A549 (cell line): Measurements from ENCODE around the gene REPS1.

Source experiments
- EP300 ChIP-seq, 2 experiments: fragments of >200 bp; sonication (Bioruptor Twin); formaldehyde crosslinking; IDR thresholded peaks; 2 replicates in 1 of 2; 3 replicates in 1 of 2; pipeline ENCODE4 v1.6.1; 2016 to 2017
- NFE2L2 ChIP-seq: fragments of 150-350 bp; conservative IDR thresholded peaks from 2 replicates; pipeline ENCODE4 v1.6.1; 2014; ENCODE audit warnings: low read length
- NPAS2 ChIP-seq: fragments of 250-450 bp; sonication (Bioruptor Pico); IDR thresholded peaks from 2 replicates; pipeline ENCODE4 v1.8.0; 2022; ENCODE audit warnings: mild to moderate bottlenecking, moderate library complexity, borderline replicate concordance
- NR3C1 ChIP-seq: fragments of >200 bp; sonication (Bioruptor Twin); formaldehyde crosslinking; IDR thresholded peaks from 3 replicates; pipeline ENCODE4 v1.6.1; 2017
- POLR2A ChIP-seq: IDR thresholded peaks from 2 replicates; pipeline ENCODE4 v1.6.1; 2012; ENCODE audit warnings: mild to moderate bottlenecking, low read length
- RAD21 ChIP-seq, 2 experiments: fragments of >200 bp in 1 of 2; sonication (Bioruptor Twin) in 1 of 2; formaldehyde crosslinking in 1 of 2; IDR thresholded peaks in 1 of 2; conservative IDR thresholded peaks in 1 of 2; 2 replicates in 1 of 2; 3 replicates in 1 of 2; pipeline ENCODE4 v1.6.1; 2012 to 2018; ENCODE audit warnings: inconsistent platforms in 1 of 2
- TF ChIP-seq, protein P1 (sequence below): fragments of >200 bp; sonication (Bioruptor Twin); formaldehyde crosslinking; IDR thresholded peaks from 3 replicates; pipeline ENCODE4 v1.5.1; 2016
- TF ChIP-seq, protein P2 (sequence below): IDR thresholded peaks from 2 replicates; pipeline ENCODE4 v1.6.1; 2012

DNA sequence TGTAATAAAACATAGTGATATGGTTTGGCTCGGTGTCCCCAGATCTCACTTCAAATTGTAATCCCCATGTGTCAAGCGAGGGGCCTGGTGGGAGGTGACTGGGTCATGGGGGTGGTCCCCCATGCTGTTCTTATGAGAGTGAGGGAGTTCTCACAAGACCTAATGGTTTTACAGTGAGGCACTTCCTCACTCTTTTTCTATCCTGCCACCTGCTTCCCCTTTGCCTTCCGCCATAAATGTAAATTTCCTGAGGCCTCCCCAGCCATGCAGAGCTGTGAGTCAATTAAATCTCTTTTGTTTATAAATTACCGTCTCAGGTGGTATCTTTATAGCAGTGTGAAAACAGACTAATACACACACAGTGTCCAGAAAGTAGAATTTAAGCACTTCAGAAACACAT lies 78.5 kb downstream of the REPS1 start:
- TF ChIP-seq, protein P1, sequence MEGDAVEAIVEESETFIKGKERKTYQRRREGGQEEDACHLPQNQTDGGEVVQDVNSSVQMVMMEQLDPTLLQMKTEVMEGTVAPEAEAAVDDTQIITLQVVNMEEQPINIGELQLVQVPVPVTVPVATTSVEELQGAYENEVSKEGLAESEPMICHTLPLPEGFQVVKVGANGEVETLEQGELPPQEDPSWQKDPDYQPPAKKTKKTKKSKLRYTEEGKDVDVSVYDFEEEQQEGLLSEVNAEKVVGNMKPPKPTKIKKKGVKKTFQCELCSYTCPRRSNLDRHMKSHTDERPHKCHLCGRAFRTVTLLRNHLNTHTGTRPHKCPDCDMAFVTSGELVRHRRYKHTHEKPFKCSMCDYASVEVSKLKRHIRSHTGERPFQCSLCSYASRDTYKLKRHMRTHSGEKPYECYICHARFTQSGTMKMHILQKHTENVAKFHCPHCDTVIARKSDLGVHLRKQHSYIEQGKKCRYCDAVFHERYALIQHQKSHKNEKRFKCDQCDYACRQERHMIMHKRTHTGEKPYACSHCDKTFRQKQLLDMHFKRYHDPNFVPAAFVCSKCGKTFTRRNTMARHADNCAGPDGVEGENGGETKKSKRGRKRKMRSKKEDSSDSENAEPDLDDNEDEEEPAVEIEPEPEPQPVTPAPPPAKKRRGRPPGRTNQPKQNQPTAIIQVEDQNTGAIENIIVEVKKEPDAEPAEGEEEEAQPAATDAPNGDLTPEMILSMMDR = no peak
- TF ChIP-seq POLR2A = no peak
- TF ChIP-seq, protein P2, sequence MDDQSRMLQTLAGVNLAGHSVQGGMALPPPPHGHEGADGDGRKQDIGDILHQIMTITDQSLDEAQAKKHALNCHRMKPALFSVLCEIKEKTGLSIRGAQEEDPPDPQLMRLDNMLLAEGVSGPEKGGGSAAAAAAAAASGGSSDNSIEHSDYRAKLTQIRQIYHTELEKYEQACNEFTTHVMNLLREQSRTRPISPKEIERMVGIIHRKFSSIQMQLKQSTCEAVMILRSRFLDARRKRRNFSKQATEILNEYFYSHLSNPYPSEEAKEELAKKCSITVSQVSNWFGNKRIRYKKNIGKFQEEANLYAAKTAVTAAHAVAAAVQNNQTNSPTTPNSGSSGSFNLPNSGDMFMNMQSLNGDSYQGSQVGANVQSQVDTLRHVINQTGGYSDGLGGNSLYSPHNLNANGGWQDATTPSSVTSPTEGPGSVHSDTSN = no peak
- no peak for TF ChIP-seq NR3C1
- no peak for TF ChIP-seq RAD21 (conservative IDR thresholded peaks at IDR 0.05 in 1 of 2, IDR thresholded peaks at IDR 0.05 in 1 of 2)
- no peak for TF ChIP-seq NPAS2 (CRISPR knock-in tag)
- TF ChIP-seq EP300 (IDR thresholded peaks at IDR 0.05) = no peak
- TF ChIP-seq NFE2L2 = no peak
